Epithelial cell of prostate (primary cell): ENCODE results near the gene RFPL4A.

Experiments
- DNase-seq: peaks from one replicate; pipeline ENCODE4 v3.0.0-alpha.2; 2011; ENCODE audit warnings: low read depth, low spot score
- H3K27ac ChIP-seq: fragments of 450-650 bp; 2 replicates; pipeline ENCODE4 v1.5.1; 2017; ENCODE audit warnings: mild to moderate bottlenecking

Gene RFPL4A

DNA sequence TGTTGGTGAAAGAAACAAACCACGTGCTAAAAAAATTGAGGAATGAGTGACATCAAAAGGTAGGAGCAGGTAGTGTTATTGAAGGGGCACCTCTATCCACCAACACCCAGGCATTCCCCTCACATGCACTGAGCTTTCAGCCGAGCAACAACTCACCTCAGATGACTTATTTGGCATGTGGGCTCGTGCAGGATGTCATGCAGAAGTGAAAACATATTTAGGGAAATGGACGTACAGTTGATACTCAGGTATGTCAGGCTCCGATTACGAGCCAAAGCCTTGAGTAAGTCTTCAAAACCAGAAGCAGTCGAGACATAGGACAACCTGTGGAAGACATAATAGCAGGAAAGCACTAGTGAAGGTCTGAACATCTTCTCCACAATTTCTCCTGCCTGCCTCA, 42.5 kb downstream of the RFPL4A start:
- H3K27ac ChIP-seq = no peak overlapping the region
- DNase-seq = no peak

DNA sequence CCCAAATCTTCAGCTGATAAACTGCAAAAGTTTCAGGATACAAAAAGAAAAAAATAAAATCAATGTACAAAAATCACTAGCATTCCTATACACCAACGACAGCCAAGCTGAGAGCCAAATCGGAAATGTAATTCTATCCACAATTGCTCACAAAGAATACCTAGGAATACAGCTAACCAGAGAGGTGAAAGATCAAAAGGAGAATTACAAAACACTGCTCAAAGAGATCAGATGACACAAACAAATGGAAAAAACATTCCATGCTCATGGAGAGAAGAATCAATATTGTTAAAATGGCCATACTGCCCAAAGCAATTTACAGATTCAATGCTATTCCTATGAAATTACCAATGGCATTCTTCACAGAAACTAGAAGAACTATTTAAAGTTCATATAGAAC, 43.4 kb downstream of the RFPL4A start:
- DNase-seq = no peak
- no peak overlapping the region for H3K27ac ChIP-seq

- no peak for DNase-seq
- no peak overlapping the region for H3K27ac ChIP-seq
These were observed 50.6 kb downstream of the RFPL4A start for GRCh38 chr19:55809381-55810058.

DNA sequence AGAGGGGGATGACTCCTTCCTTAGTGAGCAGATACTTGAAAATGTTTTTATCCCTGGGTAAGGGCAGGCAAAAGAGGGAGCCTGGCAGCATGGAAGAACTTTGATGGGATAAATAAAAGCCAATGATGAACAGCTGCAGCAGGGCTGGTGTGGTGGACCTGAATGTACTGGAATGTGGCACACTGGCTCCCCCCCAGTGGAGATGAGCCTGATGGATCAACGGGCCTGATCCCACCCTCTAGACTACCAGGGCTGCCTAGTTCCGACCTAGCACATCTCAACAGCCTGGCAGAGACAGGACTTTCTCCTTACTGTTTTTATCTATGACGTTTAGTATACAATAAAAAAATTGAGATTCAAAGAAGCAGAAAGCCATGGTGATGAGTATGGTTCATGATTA, 52.4 kb downstream of the RFPL4A start:
- H3K27ac ChIP-seq = no peak overlapping the region
- DNase-seq = no peak

GRCh38 chr19:55812449-55812848, 53.6 kb downstream of the RFPL4A start:
- no peak for DNase-seq
- H3K27ac ChIP-seq = no peak overlapping the region
